Right lobe of liver (tissue), 6 donors: Measurements from ENCODE around the gene SF3B4. TPM values are rescaled to one million over a fixed set of nuclear protein-coding genes. Genes with fewer than 3 reads are reported as not detected.
A peak's percentile ranks its signal among the peaks of the same experiment; 100 is the strongest.

ENCODE experiments used
- ATAC-seq, 4 donors: fragments of 200-7000 bp; cut with Tn5 transposase; one replicate each; pipeline ENCODE4 v1.9.1; 2020; ENCODE audit warnings: mild to moderate bottlenecking in 4 of 4, moderate library complexity in 4 of 4
- DNase-seq, 3 donors: peaks; one replicate each; pipeline ENCODE4 v3.0.0-alpha.2; 2020
- H3K27ac ChIP-seq, 3 donors: fragments of 200-600 bp; one replicate each; pipeline ENCODE4 v1.8.0; 2022
- H3K27me3 ChIP-seq, 2 donors: fragments of 200-600 bp; one replicate each; pipeline ENCODE4 v1.8.0; 2022
- H3K36me3 ChIP-seq, 4 donors: fragments of 200-600 bp; sonication (generic) in 1 of 4; one replicate each; pipeline versions ENCODE4 v1.5.1 to v1.8.0; 2017 to 2022; ENCODE audit warnings: control low read depth in 1 of 4
- H3K4me1 ChIP-seq, 4 donors: fragments of 200-600 bp; sonication (generic) in 1 of 4; one replicate each; pipeline versions ENCODE4 v1.5.1 to v1.8.0; 2017 to 2022; ENCODE audit warnings: control low read depth in 1 of 4
- H3K4me3 ChIP-seq, 3 donors: fragments of 200-600 bp; one replicate each; pipeline ENCODE4 v1.8.0; 2022
- H3K9me3 ChIP-seq, 4 donors: fragments of 200-600 bp; sonication (generic) in 1 of 4; one replicate each; pipeline versions ENCODE4 v1.5.1 to v1.8.0; 2017 to 2022; ENCODE audit warnings: control low read depth in 1 of 4
- CTCF ChIP-seq, 4 donors: fragments of 200-600 bp in 3 of 4; fragments of 450-650 bp in 1 of 4; IDR thresholded peaks; one replicate each; pipeline versions ENCODE4 v1.5.1 to v1.8.0; 2016 to 2022; ENCODE audit warnings: antibody characterized with exemption in 4 of 4, mild to moderate bottlenecking in 2 of 4
- POLR2A ChIP-seq: fragments of 450-650 bp; IDR thresholded peaks from one replicate; pipeline ENCODE4 v1.6.1; 2017; ENCODE audit warnings: antibody characterized with exemption, mild to moderate bottlenecking
- WGBS: methylation state at CpG from one replicate; pipeline ENCODE4 v1.1.6; 2018; ENCODE audit warnings: low coverage, low lambda C conversion rate; ENCODE audit not compliant: insufficient coverage; ENCODE audit errors: missing lambda C conversion rate; 5-methylcytosine and 5-hydroxymethylcytosine counted together
- intact Hi-C, 2 donors: fragments of 100-400 bp; cut with DNase I; formaldehyde crosslinking; loops; one replicate each; pipeline versions ENCODE4 v1.11.2 to v1.14.1; 2022
- long read RNA-seq: library from polyadenylated mRNA; unstranded; transcript quantifications from one replicate; pipeline ENCODE4 v2.0.0, GENCODE V29; 2019
- total RNA-seq, 6 experiments: library from RNA; depleted of rRNA in 2 of 6; stranded (reverse); fragments of >200 nt in 2 of 6; fragmentation: NEBNext Ultra II Directional in 3 of 6; extraction: Animal tissue kit (Norgen Biotek cat#: 25700) in 3 of 6; gene quantifications; one replicate each; pipeline versions ENCODE4 v1.1.0 to v1.2.4, GENCODE V29; 2016 to 2023
- donor health status: DM: no; HTN: yes; CAD: no.
- donor health status: DM: no; HTN: no; CAD: no.
- donor health status: DM: no; HTN: no; CAD: no.
- donor health status: DM: no; HTN: yes; CAD: no.
- donor health status: DM: no; HTN: yes; CAD: no.

SF3B4 gene
- 10 to 100 TPM in 5 of 6 experiments, 1 to 10 TPM in 1; 8.2 to 18.5 (median 12.2) TPM for total RNA-seq
- long read RNA-seq, partial matches to known transcripts, result 0 of 1 reads
- long read RNA-seq, other reads (novel, unspliced or antisense), result 0 of 1 reads

DNA sequence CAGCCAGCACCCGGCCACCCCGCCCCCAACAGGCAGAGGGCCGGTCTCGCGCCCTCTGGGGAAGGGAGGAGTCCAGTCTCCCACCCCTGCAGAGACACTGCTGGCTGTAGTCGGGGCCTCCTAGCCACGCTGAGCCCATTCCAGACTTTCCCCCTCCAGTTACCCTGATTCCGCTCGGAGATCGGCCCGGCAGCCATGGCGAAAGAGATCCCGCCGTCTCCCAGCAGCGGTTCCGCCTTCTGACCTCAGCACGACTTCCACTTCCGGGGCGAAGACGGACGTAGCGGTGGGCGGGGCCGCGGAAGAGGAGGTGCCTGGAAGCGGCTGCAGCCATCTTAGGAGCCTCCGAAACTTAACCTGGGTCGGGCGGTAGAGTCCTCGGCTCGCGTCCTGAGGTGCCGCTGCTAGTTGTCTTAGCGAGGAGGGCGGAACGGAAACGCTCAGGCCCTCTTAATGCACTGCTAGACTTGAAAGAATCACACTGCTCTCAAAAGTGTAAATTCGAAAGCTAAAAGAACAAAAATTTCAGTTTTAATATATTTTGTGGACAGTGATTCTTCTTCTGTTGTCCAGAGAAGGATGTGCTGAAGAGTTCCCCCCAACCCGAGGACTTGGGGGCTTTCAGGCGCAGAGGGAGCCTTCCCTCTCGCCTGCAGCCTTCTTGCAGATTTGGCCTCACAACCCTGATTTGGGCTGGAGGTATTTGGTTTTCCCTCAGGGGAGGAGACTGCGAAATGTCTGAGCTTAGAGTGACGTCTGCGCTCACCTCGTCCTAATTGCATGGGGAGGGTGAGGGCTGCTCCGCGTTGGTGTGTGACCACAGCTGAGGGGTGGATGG is at the start of gene SF3B4:
Gene SF3B4 (minus strand): TSS at position 241 of the 838 bp plus-strand sequence. CDS start 44 bp downstream, at position 197.
- Histone ChIP-seq H3K27me3 (no peaks in the 10 kb centered on the region), H3K9me3 (no peaks in the 10 kb centered on the region), H3K4me1 (peaks cover 0 to 10% (median 3%) of the 10 kb centered on the region in 4 donors), H3K4me3 (peak within 1 kb of the TSS; percentile 76 to 94 (median 91)), H3K36me3 (peaks cover 20 to 37% (median 26%) of the 10 kb centered on the region in 4 donors), H3K27ac (peak within 1 kb of the TSS; percentile 89 to 99 (median 93))
- WGBS, result 0% methylated on average over 16 of the region's 47 CpGs
- TF ChIP-seq POLR2A (peak; percentile 95), CTCF (IDR thresholded peaks at IDR 0.05) (peak in 1 of 4 donors; percentile 9)
- ATAC-seq (peak; percentile 98 to 99 (median 98)), DNase-seq (peak; percentile 96 to 97 (median 97))
- intact Hi-C loops, result no loop called here

DNA sequence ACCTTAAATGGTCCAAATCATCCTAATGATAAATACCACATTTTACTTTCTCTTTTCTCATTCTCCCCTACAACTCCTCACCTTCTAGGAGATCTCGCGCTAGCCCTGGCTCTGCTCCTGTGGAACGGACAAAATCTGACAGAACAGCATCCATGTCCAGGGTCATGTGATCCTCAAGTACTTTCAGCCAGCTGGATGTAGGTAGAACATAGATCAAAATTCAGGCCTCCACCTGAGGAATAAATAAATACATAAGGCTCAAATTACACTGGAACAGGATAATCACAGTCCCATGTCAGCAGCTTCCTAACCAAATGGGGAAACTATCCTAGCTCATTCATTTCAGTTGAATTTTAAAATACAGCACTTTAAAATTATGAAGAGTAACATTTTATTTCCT is 49.7 kb upstream of the SF3B4 start:
- H3K36me3 ChIP-seq, result peaks cover 0 to 30% (median 7%) of the 10 kb centered on the region in 4 donors
- peaks cover 0 to 25% (median 9%) of the 10 kb centered on the region in 4 donors for H3K4me1 ChIP-seq
- DNase-seq, result no peak
- H3K4me3 ChIP-seq, result no peak overlapping the region
- 95% methylated on average over 3 of the region's 3 CpGs for WGBS
- ATAC-seq, result no peak
- intact Hi-C loops, result loop anchor here in 1 of 2 donors (10.0 kb wide), 1 partner anchor 67 kb away; no protein-coding TSS in a partner anchor
- TF ChIP-seq POLR2A (no peak), CTCF (IDR thresholded peaks at IDR 0.05) (no peak)
- H3K27ac ChIP-seq, result peak overlapping the region in 1 of 3 donors; percentile 33
- H3K27me3 ChIP-seq, result no peaks in the 10 kb centered on the region
- no peaks in the 10 kb centered on the region for H3K9me3 ChIP-seq

DNA sequence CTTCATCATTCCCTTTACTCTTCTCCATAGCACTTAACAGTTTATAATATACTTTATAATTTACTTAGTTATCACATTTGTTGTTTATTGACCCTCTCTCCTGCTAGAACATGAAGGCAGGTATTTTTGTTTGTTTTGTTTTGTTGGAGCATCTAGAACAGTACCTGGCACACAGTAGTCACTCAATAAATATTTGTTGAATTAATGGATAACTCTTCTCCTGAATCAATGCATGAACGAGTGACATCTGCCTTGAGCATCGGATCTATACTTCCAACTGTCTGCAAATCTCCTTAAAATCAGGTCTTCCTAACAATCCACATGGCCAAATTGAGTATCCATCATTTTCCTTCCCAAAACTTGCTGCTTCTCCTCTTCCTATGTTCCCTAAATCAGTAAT is 44.9 kb upstream of the SF3B4 start:
- DNase-seq (no peak), ATAC-seq (peak in 2 of 4 donors; percentile 38 to 52)
- no peaks in the 10 kb centered on the region for H3K9me3 ChIP-seq
- WGBS, result 17% methylated on average over 2 of the region's 2 CpGs
- peaks cover 0 to 58% (median 20%) of the 10 kb centered on the region in 4 donors for H3K36me3 ChIP-seq
- H3K4me1 ChIP-seq, result peaks cover 0 to 1% (median 0%) of the 10 kb centered on the region in 4 donors
- TF ChIP-seq CTCF (IDR thresholded peaks at IDR 0.05), result no peak
- no peak for TF ChIP-seq POLR2A
- no peak overlapping the region for H3K27ac ChIP-seq
- intact Hi-C loops, result loop anchor here in 1 of 2 donors (10.0 kb wide), 1 partner anchor 72 kb away; no protein-coding TSS in a partner anchor
- H3K4me3 ChIP-seq, result no peak overlapping the region
- no peaks in the 10 kb centered on the region for H3K27me3 ChIP-seq

DNA sequence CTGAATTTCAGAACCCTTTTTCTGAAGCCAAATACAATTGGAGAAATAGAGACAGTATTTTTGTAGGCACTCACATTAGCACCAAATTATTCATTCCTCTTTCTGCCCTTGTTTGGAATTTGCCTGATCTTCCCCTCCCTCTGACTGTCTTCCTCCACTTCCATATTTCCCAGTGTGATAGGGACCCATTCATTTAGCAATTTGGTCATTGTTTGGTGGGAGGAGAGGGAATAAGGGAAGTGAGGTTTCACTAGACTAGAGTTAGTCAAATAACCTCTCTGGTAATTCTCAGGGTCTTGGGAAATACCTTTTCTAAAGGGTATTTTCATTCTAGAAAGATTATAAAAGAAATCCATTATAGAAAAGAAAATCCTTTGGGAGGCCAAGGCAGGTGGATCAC is 40.0 kb upstream of the SF3B4 start:
- Histone ChIP-seq H3K4me3 (no peak overlapping the region), H3K27me3 (no peaks in the 10 kb centered on the region), H3K36me3 (peaks cover 0 to 42% (median 22%) of the 10 kb centered on the region in 4 donors), H3K4me1 (peaks cover 0 to 33% (median 3%) of the 10 kb centered on the region in 4 donors), H3K9me3 (no peaks in the 10 kb centered on the region), H3K27ac (no peak overlapping the region)
- ATAC-seq (no peak), DNase-seq (no peak)
- intact Hi-C loops, result loop anchor here in 1 of 2 donors (10.0 kb wide), 1 partner anchor 87 kb away; no protein-coding TSS in a partner anchor
- TF ChIP-seq POLR2A (no peak), CTCF (IDR thresholded peaks at IDR 0.05) (no peak)
